ENCODE measurements around the gene GSTP1. TPM values are rescaled to one million over a fixed set of nuclear protein-coding genes. Genes with fewer than 3 reads are reported as not detected.

Gene GSTP1
- total and polyA plus RNA-seq, 9 of the 15 experiments (the other 6 are each of a cell fraction or from before 2014, with no cell fraction given): 592 to 2,150 (median 1,204) TPM

GRCh38 chr11:67629386-67630227 lies 46.0 kb downstream of the GSTP1 start, which contains the start of gene NUDT8 (continued):
- TF ChIP-seq ATF1 (CRISPR knock-in tag; IDR thresholded peaks at IDR 0.05) (no peak), ATF1 (tag; IDR thresholded peaks at IDR 0.05) (peak; percentile 82), PHF21A (IDR thresholded peaks at IDR 0.05; ENCODE audit: borderline replicate concordance, low read depth) (peak; percentile 85; the same call in 1 of the 2 replicates), ZFP30 (CRISPR knock-in tag; IDR thresholded peaks at IDR 0.05; ENCODE audit: borderline replicate concordance) (no peak), PURB (CRISPR knock-in tag; IDR thresholded peaks at IDR 0.05; ENCODE audit: low read depth) (no peak), CCAR2 (IDR thresholded peaks at IDR 0.05; ENCODE audit: low read depth, low read length) (no peak), FOXP4 (CRISPR knock-in tag; IDR thresholded peaks at IDR 0.05; ENCODE audit: borderline replicate concordance) (peak; percentile 96), POLR2H (tag; IDR thresholded peaks at IDR 0.05; ENCODE audit: low read depth) (no peak), ZNF766 (CRISPR knock-in tag; conservative IDR thresholded peaks at IDR 0.05) (peak; percentile 71), MCM7 (IDR thresholded peaks at IDR 0.05) (no peak), ARID4B (CRISPR knock-in tag; IDR thresholded peaks at IDR 0.05) (peak; percentile 59)
- TF ChIP-seq, protein P1, sequence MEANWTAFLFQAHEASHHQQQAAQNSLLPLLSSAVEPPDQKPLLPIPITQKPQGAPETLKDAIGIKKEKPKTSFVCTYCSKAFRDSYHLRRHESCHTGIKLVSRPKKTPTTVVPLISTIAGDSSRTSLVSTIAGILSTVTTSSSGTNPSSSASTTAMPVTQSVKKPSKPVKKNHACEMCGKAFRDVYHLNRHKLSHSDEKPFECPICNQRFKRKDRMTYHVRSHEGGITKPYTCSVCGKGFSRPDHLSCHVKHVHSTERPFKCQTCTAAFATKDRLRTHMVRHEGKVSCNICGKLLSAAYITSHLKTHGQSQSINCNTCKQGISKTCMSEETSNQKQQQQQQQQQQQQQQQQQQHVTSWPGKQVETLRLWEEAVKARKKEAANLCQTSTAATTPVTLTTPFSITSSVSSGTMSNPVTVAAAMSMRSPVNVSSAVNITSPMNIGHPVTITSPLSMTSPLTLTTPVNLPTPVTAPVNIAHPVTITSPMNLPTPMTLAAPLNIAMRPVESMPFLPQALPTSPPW (CRISPR knock-in tag; IDR thresholded peaks at IDR 0.05): peak; percentile 70
- TF ChIP-seq, protein P2, sequence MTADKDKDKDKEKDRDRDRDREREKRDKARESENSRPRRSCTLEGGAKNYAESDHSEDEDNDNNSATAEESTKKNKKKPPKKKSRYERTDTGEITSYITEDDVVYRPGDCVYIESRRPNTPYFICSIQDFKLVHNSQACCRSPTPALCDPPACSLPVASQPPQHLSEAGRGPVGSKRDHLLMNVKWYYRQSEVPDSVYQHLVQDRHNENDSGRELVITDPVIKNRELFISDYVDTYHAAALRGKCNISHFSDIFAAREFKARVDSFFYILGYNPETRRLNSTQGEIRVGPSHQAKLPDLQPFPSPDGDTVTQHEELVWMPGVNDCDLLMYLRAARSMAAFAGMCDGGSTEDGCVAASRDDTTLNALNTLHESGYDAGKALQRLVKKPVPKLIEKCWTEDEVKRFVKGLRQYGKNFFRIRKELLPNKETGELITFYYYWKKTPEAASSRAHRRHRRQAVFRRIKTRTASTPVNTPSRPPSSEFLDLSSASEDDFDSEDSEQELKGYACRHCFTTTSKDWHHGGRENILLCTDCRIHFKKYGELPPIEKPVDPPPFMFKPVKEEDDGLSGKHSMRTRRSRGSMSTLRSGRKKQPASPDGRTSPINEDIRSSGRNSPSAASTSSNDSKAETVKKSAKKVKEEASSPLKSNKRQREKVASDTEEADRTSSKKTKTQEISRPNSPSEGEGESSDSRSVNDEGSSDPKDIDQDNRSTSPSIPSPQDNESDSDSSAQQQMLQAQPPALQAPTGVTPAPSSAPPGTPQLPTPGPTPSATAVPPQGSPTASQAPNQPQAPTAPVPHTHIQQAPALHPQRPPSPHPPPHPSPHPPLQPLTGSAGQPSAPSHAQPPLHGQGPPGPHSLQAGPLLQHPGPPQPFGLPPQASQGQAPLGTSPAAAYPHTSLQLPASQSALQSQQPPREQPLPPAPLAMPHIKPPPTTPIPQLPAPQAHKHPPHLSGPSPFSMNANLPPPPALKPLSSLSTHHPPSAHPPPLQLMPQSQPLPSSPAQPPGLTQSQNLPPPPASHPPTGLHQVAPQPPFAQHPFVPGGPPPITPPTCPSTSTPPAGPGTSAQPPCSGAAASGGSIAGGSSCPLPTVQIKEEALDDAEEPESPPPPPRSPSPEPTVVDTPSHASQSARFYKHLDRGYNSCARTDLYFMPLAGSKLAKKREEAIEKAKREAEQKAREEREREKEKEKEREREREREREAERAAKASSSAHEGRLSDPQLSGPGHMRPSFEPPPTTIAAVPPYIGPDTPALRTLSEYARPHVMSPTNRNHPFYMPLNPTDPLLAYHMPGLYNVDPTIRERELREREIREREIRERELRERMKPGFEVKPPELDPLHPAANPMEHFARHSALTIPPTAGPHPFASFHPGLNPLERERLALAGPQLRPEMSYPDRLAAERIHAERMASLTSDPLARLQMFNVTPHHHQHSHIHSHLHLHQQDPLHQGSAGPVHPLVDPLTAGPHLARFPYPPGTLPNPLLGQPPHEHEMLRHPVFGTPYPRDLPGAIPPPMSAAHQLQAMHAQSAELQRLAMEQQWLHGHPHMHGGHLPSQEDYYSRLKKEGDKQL (CRISPR knock-in tag; IDR thresholded peaks at IDR 0.05; ENCODE audit: borderline replicate concordance): no peak
